Esophagus (tissue), 2 donors: ENCODE measurements around the gene DACH1. TPM values are rescaled to one million over a fixed set of nuclear protein-coding genes. Genes with fewer than 3 reads are reported as not detected.

Experiments used
- H3K27ac ChIP-seq, 2 donors: one replicate each; pipeline ENCODE4 v1.5.1; 2013; ENCODE audit warnings: low read depth in 2 of 2, mild to moderate bottlenecking in 2 of 2, inconsistent platforms in 1 of 2, low read length in 1 of 2, moderate library complexity in 1 of 2
- H3K27me3 ChIP-seq, 2 donors: one replicate each; pipeline ENCODE4 v1.6.1; 2013; ENCODE audit warnings: low read length in 2 of 2, control low read depth in 1 of 2, mild to moderate bottlenecking in 1 of 2; ENCODE audit not compliant: insufficient read depth in 2 of 2, control insufficient read depth in 1 of 2
- H3K36me3 ChIP-seq, 2 donors: one replicate each; pipeline ENCODE4 v1.6.1; 2013; ENCODE audit warnings: low read length in 1 of 2; ENCODE audit not compliant: control insufficient read depth in 2 of 2, insufficient read depth in 2 of 2
- H3K4me1 ChIP-seq, 2 donors: one replicate each; pipeline ENCODE4 v1.6.1; 2013; ENCODE audit warnings: low read length in 1 of 2; ENCODE audit not compliant: control insufficient read depth in 2 of 2, insufficient read depth in 2 of 2
- H3K4me3 ChIP-seq, 2 donors: one replicate each; pipeline ENCODE4 v1.5.1; 2013; ENCODE audit warnings: low read length in 2 of 2, mild to moderate bottlenecking in 2 of 2, low read depth in 1 of 2, moderate library complexity in 1 of 2
- H3K9me3 ChIP-seq, 2 donors: one replicate each; pipeline ENCODE4 v1.6.1; 2013; ENCODE audit warnings: mild to moderate bottlenecking in 2 of 2, low read depth in 1 of 2, low read length in 1 of 2, moderate library complexity in 1 of 2; ENCODE audit not compliant: control insufficient read depth in 2 of 2, insufficient read depth in 1 of 2
- WGBS, 2 donors: extraction: QIAGEN DNeasy Blood & Tissue Kit; methylation state at CpG; one replicate each; pipeline ENCODE4 v1.1.7; 2013; 5-methylcytosine and 5-hydroxymethylcytosine counted together
- polyA plus RNA-seq, 2 donors: library from polyadenylated mRNA; stranded (reverse); fragments of 200-250 nt; gene quantifications; one replicate each; pipeline ENCODE4 v1.2.3, GENCODE V29; 2013
- donor health status: healthy with polysubstance abuse.
- donor health status: Bipolar disorder and iron deficiency.

DACH1 gene
- polyA plus RNA-seq, 2 donors = 0.16 TPM

DNA sequence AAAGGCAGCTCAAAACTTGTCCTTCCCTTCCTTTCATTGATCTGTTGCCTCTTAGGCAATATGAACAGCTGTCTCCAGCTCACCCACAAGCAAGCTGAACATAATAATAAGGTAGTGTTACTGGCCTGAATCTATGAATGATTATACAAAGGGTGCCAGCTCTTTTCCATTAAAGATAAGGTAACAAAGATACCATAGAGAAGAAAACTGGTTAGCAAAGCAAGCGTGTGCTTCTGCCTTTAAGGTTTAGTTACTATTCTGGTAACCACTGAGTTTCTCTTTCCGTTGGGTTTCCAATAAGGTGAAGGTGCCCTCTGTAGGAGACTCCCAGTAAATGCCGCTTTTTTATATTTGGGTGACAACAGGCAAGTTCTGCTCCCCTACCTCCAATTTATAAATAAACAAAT is 12.1 kb upstream of the DACH1 start:
- no peaks in the 10 kb centered on the region for H3K36me3 ChIP-seq
- 6 to 16% methylated on average over 3 of the region's 3 CpGs for WGBS, 2 donors
- no peaks in the 10 kb centered on the region for H3K4me1 ChIP-seq
- H3K9me3 ChIP-seq = no peaks in the 10 kb centered on the region
- no peak overlapping the region for H3K4me3 ChIP-seq
- H3K27ac ChIP-seq = no peak overlapping the region
- H3K27me3 ChIP-seq = no peaks in the 10 kb centered on the region

DNA sequence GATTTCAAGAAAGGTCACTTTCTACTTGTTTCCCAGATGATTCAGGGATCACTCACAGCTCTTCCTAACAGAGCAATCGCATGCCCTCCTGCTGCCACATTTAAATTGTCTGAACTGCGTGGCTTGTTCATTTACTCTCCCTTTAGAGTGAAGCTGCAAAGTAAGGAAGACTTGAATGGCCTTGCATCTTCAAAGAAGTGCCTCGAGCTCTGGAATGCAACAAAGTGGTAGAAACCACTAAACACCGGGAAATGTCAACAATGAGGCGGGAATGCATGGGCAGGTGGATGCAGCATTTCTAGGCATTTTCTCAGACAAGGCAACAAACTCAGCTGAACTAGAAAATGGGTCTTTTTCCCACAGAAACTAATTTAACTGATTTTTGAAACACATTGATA is 10.3 kb upstream of the DACH1 start:
- Histone ChIP-seq H3K27me3 (no peaks in the 10 kb centered on the region), H3K9me3 (no peaks in the 10 kb centered on the region), H3K4me1 (no peaks in the 10 kb centered on the region), H3K27ac (no peak overlapping the region), H3K36me3 (no peaks in the 10 kb centered on the region), H3K4me3 (no peak overlapping the region)
- 74 to 82% methylated on average over 5 of the region's 5 CpGs for WGBS, 2 donors

DNA sequence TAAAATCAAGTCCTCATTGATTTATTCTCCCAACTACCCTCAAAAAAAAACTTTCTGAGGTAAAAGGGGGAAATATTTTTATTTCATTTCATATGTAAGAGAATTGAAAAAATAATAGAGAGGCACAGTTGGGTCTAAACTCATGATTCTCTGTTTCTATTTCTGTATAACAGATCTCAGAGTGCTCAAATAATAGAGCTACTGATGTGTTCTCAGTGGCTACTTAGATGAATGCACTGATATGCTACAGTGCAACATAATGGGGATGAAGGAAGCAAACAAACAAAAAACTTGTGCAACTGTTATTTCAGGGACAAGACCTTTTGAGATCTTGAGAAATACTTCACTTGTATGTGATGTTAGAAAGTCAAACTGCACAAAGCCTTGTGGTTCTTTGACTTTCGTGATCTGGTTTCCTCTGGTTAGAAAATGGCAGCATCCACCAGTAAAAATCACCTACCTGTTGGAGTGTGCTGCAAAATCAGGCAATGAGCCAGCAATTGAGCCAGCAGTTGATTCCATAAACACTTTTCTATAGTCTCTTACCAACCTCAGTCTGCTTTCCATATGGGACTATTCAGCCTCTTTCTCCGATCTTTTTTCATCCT is 9.7 kb upstream of the DACH1 start:
- no peak overlapping the region for H3K4me3 ChIP-seq
- H3K27me3 ChIP-seq = no peaks in the 10 kb centered on the region
- WGBS, 2 donors = 84 to 85% methylated on average over 2 of the region's 2 CpGs
- no peaks in the 10 kb centered on the region for H3K4me1 ChIP-seq
- no peaks in the 10 kb centered on the region for H3K9me3 ChIP-seq
- H3K27ac ChIP-seq = no peak overlapping the region
- H3K36me3 ChIP-seq = no peaks in the 10 kb centered on the region

DNA sequence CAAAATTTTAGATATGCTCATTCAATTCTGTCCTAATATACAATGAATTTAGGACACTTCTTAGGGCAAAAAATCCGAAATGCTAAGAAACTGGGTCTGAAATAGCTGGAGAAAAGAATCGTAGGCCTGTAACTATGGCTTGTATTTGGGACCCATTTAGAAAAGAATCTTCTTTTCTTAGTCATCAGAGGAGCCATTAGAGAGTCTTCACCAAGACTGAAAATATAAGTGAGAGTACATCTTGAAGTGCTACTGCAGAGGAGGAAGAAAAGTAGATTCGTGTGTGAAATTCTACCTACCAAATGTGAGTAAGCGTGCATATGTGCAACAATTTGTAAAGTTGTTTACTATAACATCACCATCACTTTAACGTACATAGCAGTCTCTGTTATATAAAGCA is 8.8 kb upstream of the DACH1 start:
- H3K4me1 ChIP-seq = no peaks in the 10 kb centered on the region
- H3K27ac ChIP-seq = no peak overlapping the region
- H3K9me3 ChIP-seq = no peaks in the 10 kb centered on the region
- H3K4me3 ChIP-seq = no peak overlapping the region
- H3K27me3 ChIP-seq = no peaks in the 10 kb centered on the region
- 85 to 88% methylated on average over 5 of the region's 5 CpGs for WGBS, 2 donors
- H3K36me3 ChIP-seq = no peaks in the 10 kb centered on the region

DNA sequence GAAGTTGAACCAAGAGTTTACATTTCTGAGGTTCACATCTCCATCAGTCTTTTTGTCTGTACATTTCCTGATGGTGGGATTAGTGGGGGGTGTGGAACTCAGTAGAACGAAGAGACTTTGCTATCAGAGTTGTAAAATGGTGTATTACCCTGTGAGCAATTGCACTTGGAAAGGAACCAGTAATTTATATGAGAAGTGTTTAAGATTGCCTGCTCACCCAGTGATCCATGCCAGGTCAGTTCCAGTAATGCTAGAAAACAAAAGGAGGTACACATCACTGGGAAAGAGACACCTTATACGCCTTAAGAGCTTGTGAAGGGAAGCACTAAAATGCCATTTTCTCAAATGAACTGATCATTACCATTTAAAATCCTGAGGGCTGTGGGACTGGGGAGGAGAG is 7.5 kb upstream of the DACH1 start:
- no peaks in the 10 kb centered on the region for H3K36me3 ChIP-seq
- H3K27ac ChIP-seq = no peak overlapping the region
- H3K4me3 ChIP-seq = no peak overlapping the region
- WGBS, 2 donors = 40 to 44% methylated on average over 2 of the region's 2 CpGs
- H3K4me1 ChIP-seq = no peaks in the 10 kb centered on the region
- H3K27me3 ChIP-seq = no peaks in the 10 kb centered on the region
- no peaks in the 10 kb centered on the region for H3K9me3 ChIP-seq

DNA sequence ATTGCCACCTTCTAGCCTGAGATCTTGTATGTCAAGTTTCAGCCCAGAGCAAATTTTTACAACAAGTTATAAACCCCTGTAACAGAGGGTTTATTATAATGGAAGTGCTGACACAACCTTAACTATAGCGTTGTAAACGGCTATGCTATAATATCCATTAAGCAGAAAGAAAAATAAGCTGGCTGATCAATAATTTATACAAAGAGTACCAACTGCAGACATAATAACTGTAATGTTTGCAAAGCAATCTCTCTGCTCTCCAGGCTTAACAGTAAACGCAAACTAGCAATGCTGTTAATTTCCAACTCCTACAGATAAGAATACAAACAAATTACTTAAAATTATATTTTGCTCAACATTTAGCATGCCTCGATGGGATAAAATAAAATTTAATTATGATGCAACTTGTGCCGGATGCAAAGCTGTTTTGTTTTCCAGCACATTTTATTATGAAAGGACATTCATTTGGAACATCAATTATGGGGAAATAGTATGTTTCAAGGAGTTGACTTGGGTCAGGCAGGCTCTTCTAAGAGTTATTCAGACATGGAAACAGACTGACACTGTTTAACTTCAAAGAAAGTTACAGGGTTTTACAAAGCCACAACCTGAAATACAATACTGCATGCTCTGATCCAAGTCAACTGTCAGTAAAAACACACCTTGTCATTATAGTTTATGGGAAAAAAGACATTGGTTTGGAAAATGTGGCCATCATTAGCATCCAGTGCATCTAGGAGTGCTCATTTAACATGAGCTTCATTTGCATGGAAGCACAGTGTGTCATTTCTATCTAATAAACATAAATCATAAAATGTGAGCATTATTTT is 6.6 kb upstream of the DACH1 start:
- WGBS, 2 donors = 59 to 82% methylated on average over 5 of the region's 5 CpGs
- H3K27ac ChIP-seq = no peak overlapping the region
- no peaks in the 10 kb centered on the region for H3K27me3 ChIP-seq
- no peak overlapping the region for H3K4me3 ChIP-seq
- no peaks in the 10 kb centered on the region for H3K9me3 ChIP-seq
- no peaks in the 10 kb centered on the region for H3K4me1 ChIP-seq
- no peaks in the 10 kb centered on the region for H3K36me3 ChIP-seq

DNA sequence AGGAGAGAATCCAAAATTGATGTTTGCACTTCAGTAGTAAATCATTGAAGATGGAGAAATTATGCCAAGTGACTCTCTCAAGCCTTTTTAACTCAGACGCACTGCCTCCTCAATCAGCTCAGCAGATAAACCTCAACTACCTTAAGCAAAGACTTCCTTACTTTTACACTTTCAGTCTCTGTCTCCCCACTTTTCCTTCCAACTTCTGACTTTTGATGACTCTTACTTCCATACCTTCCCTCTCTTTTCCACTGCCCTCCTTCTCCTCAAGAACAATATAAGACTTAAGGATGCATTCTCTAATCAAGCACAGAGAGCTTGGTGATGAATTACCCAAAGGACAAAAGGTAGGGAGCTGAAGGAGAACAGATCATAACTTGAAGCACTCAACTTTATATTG is 4.8 kb upstream of the DACH1 start:
- no peak overlapping the region for H3K27ac ChIP-seq
- WGBS, 2 donors = 60 to 66% methylated on average over 1 of the region's 1 CpG
- H3K4me1 ChIP-seq = peaks cover 0 to 4% of the 10 kb centered on the region in 2 donors
- no peak overlapping the region for H3K4me3 ChIP-seq
- peaks cover 0 to 4% of the 10 kb centered on the region in 2 donors for H3K27me3 ChIP-seq
- H3K9me3 ChIP-seq = no peaks in the 10 kb centered on the region
- no peaks in the 10 kb centered on the region for H3K36me3 ChIP-seq

DNA sequence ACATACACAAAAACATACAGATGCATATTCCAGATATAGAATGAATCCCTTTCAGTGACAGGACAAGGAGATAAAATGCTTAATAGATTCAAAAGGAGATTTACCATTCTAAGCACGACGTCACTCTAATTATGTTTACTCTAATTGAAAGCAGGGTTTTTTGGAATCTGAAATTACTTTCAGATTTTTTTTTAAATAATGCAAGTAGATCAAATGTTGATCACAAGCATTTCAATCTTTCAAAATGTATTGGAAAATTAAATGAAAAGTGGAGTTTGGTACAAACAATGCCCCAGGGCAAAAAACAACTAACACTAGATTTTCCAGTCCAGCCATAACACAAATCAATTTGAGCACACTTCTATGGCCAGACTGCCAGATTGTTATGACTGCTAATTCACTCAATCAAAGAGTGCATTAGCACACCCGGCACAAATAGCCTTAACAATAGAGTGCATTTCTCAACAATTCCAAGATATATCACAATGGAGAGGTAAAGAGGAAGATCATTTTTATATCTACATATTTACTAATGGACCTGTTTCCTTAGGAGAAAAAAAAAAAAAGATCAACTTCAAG is 4.3 kb upstream of the DACH1 start:
- H3K27me3 ChIP-seq = peaks cover 4% of the 10 kb centered on the region in 2 donors
- H3K36me3 ChIP-seq = no peaks in the 10 kb centered on the region
- WGBS, 2 donors = 55 to 68% methylated on average over 3 of the region's 3 CpGs
- H3K4me1 ChIP-seq = peaks cover 0 to 7% of the 10 kb centered on the region in 2 donors
- H3K9me3 ChIP-seq = no peaks in the 10 kb centered on the region
- no peak overlapping the region for H3K27ac ChIP-seq
- H3K4me3 ChIP-seq = no peak overlapping the region

DNA sequence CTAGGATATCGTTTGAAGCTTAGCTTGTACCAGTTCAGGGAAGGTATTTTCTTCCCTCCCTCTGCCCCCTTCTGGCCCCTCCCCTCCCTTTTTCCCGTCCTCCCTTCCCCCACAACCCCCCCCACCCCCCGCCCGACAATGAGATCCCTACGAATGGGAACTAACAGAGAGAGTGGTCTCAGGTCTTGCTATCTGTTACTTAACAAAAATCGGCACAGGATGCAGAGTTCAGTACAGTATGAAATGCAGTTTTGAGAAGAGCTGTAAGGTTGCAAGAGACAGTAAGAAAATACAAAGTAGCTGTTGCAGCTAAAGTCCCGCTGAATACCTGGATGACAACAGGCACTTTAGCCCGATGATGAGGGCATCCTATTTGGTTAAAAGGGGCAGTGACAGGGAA is 3.1 kb upstream of the DACH1 start:
- WGBS, 2 donors = 45 to 61% methylated on average over 8 of the region's 8 CpGs
- Histone ChIP-seq H3K27ac (no peak overlapping the region), H3K27me3 (peaks cover 10 to 11% of the 10 kb centered on the region in 2 donors)

More for the DNA sequence above, 3.1 kb upstream of the DACH1 start:
- Histone ChIP-seq H3K9me3 (no peaks in the 10 kb centered on the region), H3K36me3 (no peaks in the 10 kb centered on the region), H3K4me1 (peaks cover 11 to 16% of the 10 kb centered on the region in 2 donors), H3K4me3 (no peak overlapping the region)
